Measurements from ENCODE around the gene GPR153.

DNA sequence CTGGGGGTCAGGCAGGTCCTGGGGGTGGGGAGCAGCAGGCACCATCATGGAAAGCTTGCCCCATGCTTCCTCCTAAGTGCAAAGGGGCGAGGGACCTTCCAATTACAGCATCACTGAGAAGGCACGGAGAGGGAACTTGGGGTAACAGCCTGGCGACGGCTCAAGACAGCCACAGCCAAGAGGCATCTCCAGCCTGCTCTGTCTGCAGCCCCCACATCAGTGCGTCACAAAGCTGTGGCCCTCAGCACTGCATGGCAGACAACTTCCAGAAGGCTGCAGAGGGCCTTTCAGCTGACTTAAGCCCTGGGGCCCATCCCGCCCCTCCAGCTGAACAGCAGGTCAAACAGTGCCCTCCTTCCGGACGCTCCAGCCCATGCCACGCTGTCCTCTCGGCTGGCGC, 13.2 kb upstream of the GPR153 start:
- TF ChIP-seq EZH2 (IDR thresholded peaks at IDR 0.05) (no peak), POLR2AphosphoS5 (IDR thresholded peaks at IDR 0.05; ENCODE audit: borderline replicate concordance, low read depth, low read length) (no peak), FOXP2 (optimal IDR thresholded peaks at IDR 0.05; ENCODE audit: control extremely low read depth, extremely low read length, insufficient read depth) (no peak)
